Smooth muscle cell (in vitro differentiated cells): ENCODE results near the gene CMIP. TPM values are rescaled to one million over a fixed set of nuclear protein-coding genes. Genes with fewer than 3 reads are reported as not detected.
A peak's percentile ranks its signal among the peaks of the same experiment; 100 is the strongest.

Experiments
- DNase-seq: peaks from one replicate; lab custom pipeline; 2025; ENCODE audit not compliant: unreplicated experiment; lab: John Stamatoyannopoulos, UW
- H2AFZ ChIP-seq: fragments of 200-600 bp; sonication (generic); 2 replicates; pipeline ENCODE4 v1.6.0; 2016; ENCODE audit warnings: antibody characterized with exemption, low read depth, mild to moderate bottlenecking
- H3F3A ChIP-seq: fragments of 200-600 bp; sonication (generic); 2 replicates; pipeline ENCODE4 v1.6.0; 2017; ENCODE audit warnings: antibody characterized with exemption, low read depth
- H3K27ac ChIP-seq: fragments of 200-600 bp; sonication (generic); 2 replicates; pipeline ENCODE4 v1.5.1; 2016; ENCODE audit warnings: low read depth, mild to moderate bottlenecking
- H3K27me3 ChIP-seq: fragments of 200-600 bp; sonication (generic); 2 replicates; pipeline ENCODE4 v1.6.1; 2016; ENCODE audit warnings: low read depth, mild to moderate bottlenecking
- H3K36me3 ChIP-seq: fragments of 200-600 bp; sonication (generic); 2 replicates; pipeline ENCODE4 v1.5.1; 2016; ENCODE audit warnings: low read depth
- H3K4me1 ChIP-seq: fragments of 200-600 bp; sonication (generic); 2 replicates; pipeline ENCODE4 v1.5.1; 2016; ENCODE audit warnings: low read depth
- H3K4me2 ChIP-seq: fragments of 200-600 bp; sonication (generic); 2 replicates; pipeline ENCODE4 v1.6.0; 2016; ENCODE audit warnings: mild to moderate bottlenecking
- H3K4me3 ChIP-seq: fragments of 200-600 bp; sonication (generic); 2 replicates; pipeline ENCODE4 v1.5.1; 2016; ENCODE audit warnings: mild to moderate bottlenecking
- H3K79me2 ChIP-seq: fragments of 200-600 bp; sonication (generic); 2 replicates; pipeline ENCODE4 v1.6.0; 2016; ENCODE audit warnings: low read depth, mild to moderate bottlenecking
- H3K9ac ChIP-seq: fragments of 200-600 bp; sonication (generic); 2 replicates; pipeline ENCODE4 v1.6.0; 2016; ENCODE audit warnings: low read depth
- H3K9me3 ChIP-seq: fragments of 200-600 bp; sonication (generic); replicated peaks from 2 replicates; pipeline ENCODE4 v1.5.1; 2016; ENCODE audit warnings: low read depth
- H4K20me1 ChIP-seq: fragments of 200-600 bp; sonication (generic); 2 replicates; pipeline ENCODE4 v1.6.0; 2016; ENCODE audit warnings: low read depth
- CTCF ChIP-seq: fragments of 200-600 bp; sonication (generic); IDR thresholded peaks from 2 replicates; pipeline ENCODE4 v1.5.1; 2017; ENCODE audit warnings: borderline replicate concordance, mild to moderate bottlenecking, antibody characterized with exemption; ENCODE audit not compliant: insufficient read depth, poor library complexity, severe bottlenecking
- WGBS: methylation state at CpG from one replicate; pipeline ENCODE4 v1.1.7; 2016; ENCODE audit warnings: low lambda C conversion rate; 5-methylcytosine and 5-hydroxymethylcytosine counted together
- polyA plus RNA-seq: library from polyadenylated mRNA; unstranded; fragments of >200 nt; fragmentation: Nextera tagmentation; extraction: Ambion mirVana; gene quantifications from 2 replicates; pipeline ENCODE4 v1.2.1, GENCODE V29; 2016
- total RNA-seq: library from RNA; depleted of rRNA; stranded (reverse); fragments of >200 nt; gene quantifications from 2 replicates; pipeline ENCODE4 v1.2.3, GENCODE V29; 2014

The CMIP gene
- total and polyA plus RNA-seq, 2 experiments from 2014 or later = 2.5 to 44.5 TPM

GRCh38 chr16:81578636-81579413, 134.2 kb downstream of the CMIP start:
- Histone ChIP-seq H3K27me3 (no peaks in the 10 kb centered on the region), H3K4me1 (peaks cover 3% of the 10 kb centered on the region), H3K36me3 (no peaks in the 10 kb centered on the region), H3K4me3 (no peak overlapping the region), H2AFZ (no peak overlapping the region), H3K9ac (no peak overlapping the region), H3K4me2 (no peak overlapping the region), H3K9me3 (no peaks in the 10 kb centered on the region), H4K20me1 (peaks cover 74% of the 10 kb centered on the region), H3F3A (no peaks in the 10 kb centered on the region), H3K79me2 (peaks cover 63% of the 10 kb centered on the region), H3K27ac (no peak overlapping the region)
- no peak for TF ChIP-seq CTCF
- 98% methylated on average over 9 of the region's 9 CpGs for WGBS
- DNase-seq = no peak

GRCh38 chr16:81581107-81581506, 136.5 kb downstream of the CMIP start:
- Histone ChIP-seq H4K20me1 (peaks cover 67% of the 10 kb centered on the region), H3K9ac (peak overlapping the region; percentile 16), H2AFZ (no peak overlapping the region), H3K27me3 (no peaks in the 10 kb centered on the region), H3K4me1 (peaks cover 6% of the 10 kb centered on the region), H3K9me3 (no peaks in the 10 kb centered on the region), H3K4me3 (no peak overlapping the region), H3K27ac (peak overlapping the region; percentile 90), H3K36me3 (no peaks in the 10 kb centered on the region), H3K4me2 (no peak overlapping the region), H3K79me2 (peaks cover 52% of the 10 kb centered on the region), H3F3A (no peaks in the 10 kb centered on the region)
- no peak for DNase-seq
- TF ChIP-seq CTCF = no peak
- 69% methylated on average over 12 of the region's 12 CpGs for WGBS

- Histone ChIP-seq H4K20me1 (peaks cover 77% of the 10 kb centered on the region), H3K9me3 (no peaks in the 10 kb centered on the region), H2AFZ (no peak overlapping the region), H3K27me3 (no peaks in the 10 kb centered on the region), H3K9ac (no peak overlapping the region), H3K36me3 (no peaks in the 10 kb centered on the region), H3K79me2 (peaks cover 46% of the 10 kb centered on the region), H3K4me2 (no peak overlapping the region), H3K27ac (peak overlapping the region; percentile 90), H3K4me3 (no peak overlapping the region), H3F3A (no peaks in the 10 kb centered on the region), H3K4me1 (peaks cover 8% of the 10 kb centered on the region)
- TF ChIP-seq CTCF = peak; percentile 4
- no peak for DNase-seq
- WGBS = 83% methylated on average over 21 of the region's 21 CpGs
Observed at GRCh38 chr16:81582655-81583441, 138.2 kb downstream of the CMIP start.
